Activated CD8-positive, alpha-beta T cell treated with anti-CD3 and anti-CD28 coated beads, Interleukin-2, amount 10 ng/mL, durations not matched to agents 7 days and 5 days (primary cell): ENCODE measurements around the gene EIF5B. TPM values are rescaled to one million over a fixed set of nuclear protein-coding genes. Genes with fewer than 3 reads are reported as not detected.

Experiments
- ATAC-seq: fragments of 150-1000 bp; cut with Tn5 transposase; one replicate; pipeline ENCODE4 v1.10.0; 2021; ENCODE audit warnings: moderate library complexity
- CTCF ChIA-PET: fragments of 350-600 bp; sonication (Branson Sonifier 250); formaldehyde crosslinking; loops from one replicate; lab custom pipeline; 2021; ENCODE audit warnings: antibody characterized with exemption; lab: Charles Lee
- POLR2A ChIA-PET: fragments of 350-600 bp; sonication (Branson Sonifier 250); formaldehyde crosslinking; loops from one replicate; lab custom pipeline; 2021; ENCODE audit warnings: antibody characterized with exemption; lab: Charles Lee
- DNase-seq: peaks from one replicate; pipeline ENCODE4 v3.0.0-alpha.2; 2020
- H3K27ac Mint-ChIP-seq: one replicate; pipeline ENCODE4 v1.8.0; 2021; ENCODE audit warnings: mild to moderate bottlenecking, mixed read lengths
- H3K27me3 Mint-ChIP-seq: one replicate; pipeline ENCODE4 v1.8.0; 2021; ENCODE audit warnings: low read depth, mixed read lengths
- H3K36me3 Mint-ChIP-seq: one replicate; pipeline ENCODE4 v1.8.0; 2021; ENCODE audit warnings: low read depth, mixed read lengths
- H3K4me1 Mint-ChIP-seq: one replicate; pipeline ENCODE4 v1.8.0; 2021; ENCODE audit warnings: low read depth, mixed read lengths
- H3K4me3 Mint-ChIP-seq: one replicate; pipeline ENCODE4 v1.8.0; 2021; ENCODE audit warnings: mild to moderate bottlenecking, mixed read lengths
- H3K9me3 Mint-ChIP-seq: one replicate; pipeline ENCODE4 v1.8.0; 2022; ENCODE audit warnings: mixed read lengths; ENCODE audit not compliant: insufficient read depth
- total RNA-seq, 2 experiments: library from RNA; stranded (reverse); gene quantifications; one replicate each; pipeline ENCODE4 v1.2.3, GENCODE V29; 2021

Gene EIF5B
- total RNA-seq, 2 experiments from 2014 or later: 47.5 TPM

GRCh38 chr2:99374747-99375146, 37.6 kb downstream of the EIF5B start:
- ATAC-seq (no peak), DNase-seq (no peak)
- Mint-ChIP-seq H3K4me1 (peaks cover 7% of the 10 kb centered on the region), H3K36me3 (peaks cover 66% of the 10 kb centered on the region), H3K9me3 (no peaks in the 10 kb centered on the region), H3K4me3 (no peak overlapping the region), H3K27me3 (no peaks in the 10 kb centered on the region), H3K27ac (no peak overlapping the region)
- CTCF ChIA-PET: interaction anchor here (1.1 kb wide), 1 partner anchor 29 kb away, joined by 3 read pairs; no protein-coding TSS in a partner anchor
- POLR2A ChIA-PET: no interaction called here

GRCh38 chr2:99376254-99376864, 39.2 kb downstream of the EIF5B start:
- Mint-ChIP-seq H3K4me1 (peaks cover 7% of the 10 kb centered on the region), H3K27me3 (no peaks in the 10 kb centered on the region), H3K27ac (no peak overlapping the region), H3K4me3 (no peak overlapping the region), H3K9me3 (no peaks in the 10 kb centered on the region), H3K36me3 (peaks cover 70% of the 10 kb centered on the region)
- DNase-seq (no peak), ATAC-seq (no peak)
- CTCF ChIA-PET: interaction anchor here (1.4 kb wide), 1 partner anchor 40 kb away, joined by 4 read pairs; the partner anchor contains the start of genes EIF5B and TXNDC9
- POLR2A ChIA-PET: no interaction called here

GRCh38 chr2:99377879-99378278, 40.7 kb downstream of the EIF5B start:
- POLR2A ChIA-PET: no interaction called here
- CTCF ChIA-PET: no interaction called here
- no peak for ATAC-seq
- Mint-ChIP-seq H3K9me3 (no peaks in the 10 kb centered on the region), H3K4me3 (no peak overlapping the region), H3K36me3 (peaks cover 68% of the 10 kb centered on the region), H3K4me1 (peaks cover 7% of the 10 kb centered on the region), H3K27me3 (no peaks in the 10 kb centered on the region), H3K27ac (no peak overlapping the region)
- no peak for DNase-seq

- Mint-ChIP-seq H3K4me1 (peaks cover 7% of the 10 kb centered on the region), H3K4me3 (no peak overlapping the region), H3K9me3 (no peaks in the 10 kb centered on the region), H3K36me3 (peaks cover 60% of the 10 kb centered on the region), H3K27ac (no peak overlapping the region), H3K27me3 (no peaks in the 10 kb centered on the region)
- no peak for ATAC-seq
- no peak for DNase-seq
- POLR2A ChIA-PET: no interaction called here
- CTCF ChIA-PET: no interaction called here
Measured at GRCh38 chr2:99380376-99381010, 43.3 kb downstream of the EIF5B start.

GRCh38 chr2:99382143-99382542, 45.0 kb downstream of the EIF5B start:
- peaks cover 53% of the 10 kb centered on the region for H3K36me3 Mint-ChIP-seq
- DNase-seq (no peak), ATAC-seq (no peak)
- H3K4me3 Mint-ChIP-seq: no peak overlapping the region
- no peak overlapping the region for H3K27ac Mint-ChIP-seq
- no peaks in the 10 kb centered on the region for H3K27me3 Mint-ChIP-seq
- no peaks in the 10 kb centered on the region for H3K9me3 Mint-ChIP-seq
- peaks cover 7% of the 10 kb centered on the region for H3K4me1 Mint-ChIP-seq
- ChIA-PET POLR2A (interaction anchor here (0.6 kb wide), 1 partner anchor 1927 kb away, joined by 5 read pairs; no protein-coding TSS in a partner anchor), CTCF (interaction anchor here (2.0 kb wide), 1 partner anchor 44 kb away, joined by 5 read pairs; the partner anchor contains the start of gene EIF5B)

- Mint-ChIP-seq H3K27ac (no peak overlapping the region), H3K36me3 (peaks cover 44% of the 10 kb centered on the region), H3K27me3 (no peaks in the 10 kb centered on the region), H3K9me3 (no peaks in the 10 kb centered on the region), H3K4me3 (no peak overlapping the region), H3K4me1 (no peaks in the 10 kb centered on the region)
- ChIA-PET CTCF (no interaction called here), POLR2A (interaction anchor here (1.0 kb wide), 1 partner anchor 13 kb away, joined by 3 read pairs; no protein-coding TSS in a partner anchor)
- ATAC-seq (no peak), DNase-seq (no peak)
Measured at GRCh38 chr2:99386011-99386410, 48.8 kb downstream of the EIF5B start.

- POLR2A ChIA-PET: no interaction called here
- Mint-ChIP-seq H3K27ac (no peak overlapping the region), H3K9me3 (no peaks in the 10 kb centered on the region), H3K36me3 (peaks cover 38% of the 10 kb centered on the region), H3K27me3 (no peaks in the 10 kb centered on the region), H3K4me1 (no peaks in the 10 kb centered on the region), H3K4me3 (no peak overlapping the region)
- ATAC-seq (no peak), DNase-seq (no peak)
- CTCF ChIA-PET: interaction anchor here (0.6 kb wide), 1 partner anchor 1004 kb away, joined by 4 read pairs; no protein-coding TSS in a partner anchor
Measured at GRCh38 chr2:99388892-99389291, 51.7 kb downstream of the EIF5B start.

- no peaks in the 10 kb centered on the region for H3K27me3 Mint-ChIP-seq
- DNase-seq (no peak), ATAC-seq (no peak)
- POLR2A ChIA-PET: no interaction called here
- peaks cover 39% of the 10 kb centered on the region for H3K36me3 Mint-ChIP-seq
- H3K4me3 Mint-ChIP-seq: no peak overlapping the region
- CTCF ChIA-PET: interaction anchor here (0.6 kb wide), 1 partner anchor 1005 kb away, joined by 4 read pairs; no protein-coding TSS in a partner anchor
- no peaks in the 10 kb centered on the region for H3K9me3 Mint-ChIP-seq
- no peaks in the 10 kb centered on the region for H3K4me1 Mint-ChIP-seq
- H3K27ac Mint-ChIP-seq: no peak overlapping the region
Measured at GRCh38 chr2:99389371-99389770, 52.2 kb downstream of the EIF5B start.

- ATAC-seq: no peak
- Mint-ChIP-seq H3K4me1 (no peaks in the 10 kb centered on the region), H3K9me3 (no peaks in the 10 kb centered on the region), H3K27ac (no peak overlapping the region), H3K4me3 (no peak overlapping the region), H3K27me3 (no peaks in the 10 kb centered on the region), H3K36me3 (peaks cover 38% of the 10 kb centered on the region)
- DNase-seq: no peak
- ChIA-PET POLR2A (no interaction called here), CTCF (no interaction called here)
Measured at GRCh38 chr2:99389946-99390345, 52.8 kb downstream of the EIF5B start.

- ChIA-PET POLR2A (no interaction called here), CTCF (no interaction called here)
- ATAC-seq (no peak), DNase-seq (no peak)
- H3K4me3 Mint-ChIP-seq: no peak overlapping the region
- no peaks in the 10 kb centered on the region for H3K9me3 Mint-ChIP-seq
- peaks cover 67% of the 10 kb centered on the region for H3K36me3 Mint-ChIP-seq
- H3K27ac Mint-ChIP-seq: peak overlapping the region; percentile 8
- no peaks in the 10 kb centered on the region for H3K4me1 Mint-ChIP-seq
- no peaks in the 10 kb centered on the region for H3K27me3 Mint-ChIP-seq
Measured at GRCh38 chr2:99395589-99396130, 58.5 kb downstream of the EIF5B start.

GRCh38 chr2:99397266-99397920, 60.2 kb downstream of the EIF5B start:
- no peak for DNase-seq
- ChIA-PET POLR2A (no interaction called here), CTCF (no interaction called here)
- H3K4me1 Mint-ChIP-seq: peaks cover 4% of the 10 kb centered on the region
- H3K27ac Mint-ChIP-seq: no peak overlapping the region
- H3K36me3 Mint-ChIP-seq: peaks cover 66% of the 10 kb centered on the region
- H3K4me3 Mint-ChIP-seq: no peak overlapping the region
- H3K27me3 Mint-ChIP-seq: no peaks in the 10 kb centered on the region
- no peaks in the 10 kb centered on the region for H3K9me3 Mint-ChIP-seq
- ATAC-seq: no peak

GRCh38 chr2:99398303-99398702, 61.1 kb downstream of the EIF5B start:
- ChIA-PET POLR2A (no interaction called here), CTCF (no interaction called here)
- Mint-ChIP-seq H3K4me3 (no peak overlapping the region), H3K9me3 (no peaks in the 10 kb centered on the region), H3K27ac (no peak overlapping the region), H3K27me3 (no peaks in the 10 kb centered on the region), H3K36me3 (peaks cover 73% of the 10 kb centered on the region), H3K4me1 (peaks cover 5% of the 10 kb centered on the region)
- no peak for ATAC-seq
- no peak for DNase-seq
